Activated naive CD8-positive, alpha-beta T cell treated with anti-CD3 and anti-CD28 coated beads, Interleukin-2, amount 50 U/mL, for 16 hours (primary cell): ENCODE measurements around the gene GFPT1.

Source experiments
- DNase-seq: peaks from one replicate; pipeline ENCODE4 v3.0.0-alpha.2; 2020; ENCODE audit warnings: low read depth, low spot score

GFPT1 gene

GRCh38 chr2:69291004-69291650 lies 95.9 kb downstream of the GFPT1 start:
- DNase-seq = no peak

GRCh38 chr2:69288429-69288828 lies 98.6 kb downstream of the GFPT1 start:
- no peak for DNase-seq

GRCh38 chr2:69287544-69287943 lies 99.5 kb downstream of the GFPT1 start:
- no peak for DNase-seq

GRCh38 chr2:69285379-69285894 lies 101.6 kb downstream of the GFPT1 start:
- DNase-seq = no peak

GRCh38 chr2:69280796-69281412 lies 106.1 kb downstream of the GFPT1 start:
- DNase-seq = no peak

- DNase-seq = no peak
Observed at GRCh38 chr2:69279931-69280681, 106.9 kb downstream of the GFPT1 start.

GRCh38 chr2:69279211-69279610 lies 107.8 kb downstream of the GFPT1 start:
- DNase-seq = no peak

- DNase-seq = no peak
Observed at GRCh38 chr2:69278366-69278765, 108.7 kb downstream of the GFPT1 start.

- DNase-seq = no peak
Observed at GRCh38 chr2:69275490-69275889, 111.5 kb downstream of the GFPT1 start.

GRCh38 chr2:69272803-69273471 lies 114.1 kb downstream of the GFPT1 start:
- no peak for DNase-seq

GRCh38 chr2:69271831-69272257 lies 115.2 kb downstream of the GFPT1 start:
- DNase-seq = no peak
